Transverse colon (tissue), 3 donors: Measurements from ENCODE around the gene SLC6A18.

Source experiments
- CTCF ChIP-seq, 5 experiments: fragments of 200-600 bp in 3 of 5; fragments of 450-650 bp in 2 of 5; sonication (generic) in 3 of 5; IDR thresholded peaks; 1 replicate in 2 of 5; 2 replicates in 3 of 5; pipeline ENCODE4 v1.5.1; 2016 to 2017; ENCODE audit warnings: antibody characterized with exemption in 5 of 5, inconsistent platforms in 3 of 5, mild to moderate bottlenecking in 2 of 5, moderate library complexity in 1 of 5
- EP300 ChIP-seq: sonication (generic); formaldehyde crosslinking; IDR thresholded peaks from one replicate; pipeline ENCODE4 v1.6.1; 2017; ENCODE audit warnings: antibody characterized with exemption, low read depth
- POLR2A ChIP-seq: fragments of 450-650 bp; IDR thresholded peaks from one replicate; pipeline ENCODE4 v1.6.1; 2016; ENCODE audit warnings: antibody characterized with exemption, mild to moderate bottlenecking, moderate library complexity

- TF ChIP-seq POLR2A (no peak), CTCF (IDR thresholded peaks at IDR 0.05) (no peak), EP300 (no peak)
These were observed 67.8 kb downstream of the SLC6A18 start for GRCh38 chr5:1292846-1293415.
